Endothelial cell of umbilical vein (primary cell): Measurements from ENCODE around the gene STH.

Source experiments
- POLR2A ChIP-seq: IDR thresholded peaks from 2 replicates; pipeline ENCODE4 v1.6.1; 2012; ENCODE audit warnings: low read depth, mild to moderate bottlenecking, control low read depth, low read length
- TF ChIP-seq, protein P1 (sequence below), 2 donors: IDR thresholded peaks; 1 replicate in 1 of 2; 2 replicates in 1 of 2; pipeline ENCODE4 v1.5.1; 2011; ENCODE audit warnings: low read length in 2 of 2, mild to moderate bottlenecking in 2 of 2, moderate library complexity in 2 of 2, control low read depth in 1 of 2, inconsistent platforms in 1 of 2, low read depth in 1 of 2; ENCODE audit not compliant: insufficient read depth in 1 of 2; ENCODE audit errors: extremely low read depth in 1 of 2

- TF ChIP-seq, protein P1, sequence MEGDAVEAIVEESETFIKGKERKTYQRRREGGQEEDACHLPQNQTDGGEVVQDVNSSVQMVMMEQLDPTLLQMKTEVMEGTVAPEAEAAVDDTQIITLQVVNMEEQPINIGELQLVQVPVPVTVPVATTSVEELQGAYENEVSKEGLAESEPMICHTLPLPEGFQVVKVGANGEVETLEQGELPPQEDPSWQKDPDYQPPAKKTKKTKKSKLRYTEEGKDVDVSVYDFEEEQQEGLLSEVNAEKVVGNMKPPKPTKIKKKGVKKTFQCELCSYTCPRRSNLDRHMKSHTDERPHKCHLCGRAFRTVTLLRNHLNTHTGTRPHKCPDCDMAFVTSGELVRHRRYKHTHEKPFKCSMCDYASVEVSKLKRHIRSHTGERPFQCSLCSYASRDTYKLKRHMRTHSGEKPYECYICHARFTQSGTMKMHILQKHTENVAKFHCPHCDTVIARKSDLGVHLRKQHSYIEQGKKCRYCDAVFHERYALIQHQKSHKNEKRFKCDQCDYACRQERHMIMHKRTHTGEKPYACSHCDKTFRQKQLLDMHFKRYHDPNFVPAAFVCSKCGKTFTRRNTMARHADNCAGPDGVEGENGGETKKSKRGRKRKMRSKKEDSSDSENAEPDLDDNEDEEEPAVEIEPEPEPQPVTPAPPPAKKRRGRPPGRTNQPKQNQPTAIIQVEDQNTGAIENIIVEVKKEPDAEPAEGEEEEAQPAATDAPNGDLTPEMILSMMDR (IDR thresholded peaks at IDR 0.05; ENCODE audit: extremely low read depth in 1 of 2, insufficient read depth in 1 of 2, low read depth in 1 of 2, low read length in 2 of 2) = no peak
- no peak for TF ChIP-seq POLR2A
Measured at GRCh38 chr17:45970659-45971058, 28.4 kb upstream of the STH start.
